Activated T-cell treated with anti-CD3 and anti-CD28 coated beads for 4 hours (primary cell): Measurements from ENCODE around the gene IVD.
"Not testable (repeated sequence)": the region's sequence is repeated elsewhere in the genome, so short reads cannot be mapped to it uniquely, and the experiment has no call there.

ENCODE experiments used
- DNase-seq: peaks from one replicate; pipeline ENCODE4 v3.0.0-alpha.2; 2020

The IVD gene

DNA sequence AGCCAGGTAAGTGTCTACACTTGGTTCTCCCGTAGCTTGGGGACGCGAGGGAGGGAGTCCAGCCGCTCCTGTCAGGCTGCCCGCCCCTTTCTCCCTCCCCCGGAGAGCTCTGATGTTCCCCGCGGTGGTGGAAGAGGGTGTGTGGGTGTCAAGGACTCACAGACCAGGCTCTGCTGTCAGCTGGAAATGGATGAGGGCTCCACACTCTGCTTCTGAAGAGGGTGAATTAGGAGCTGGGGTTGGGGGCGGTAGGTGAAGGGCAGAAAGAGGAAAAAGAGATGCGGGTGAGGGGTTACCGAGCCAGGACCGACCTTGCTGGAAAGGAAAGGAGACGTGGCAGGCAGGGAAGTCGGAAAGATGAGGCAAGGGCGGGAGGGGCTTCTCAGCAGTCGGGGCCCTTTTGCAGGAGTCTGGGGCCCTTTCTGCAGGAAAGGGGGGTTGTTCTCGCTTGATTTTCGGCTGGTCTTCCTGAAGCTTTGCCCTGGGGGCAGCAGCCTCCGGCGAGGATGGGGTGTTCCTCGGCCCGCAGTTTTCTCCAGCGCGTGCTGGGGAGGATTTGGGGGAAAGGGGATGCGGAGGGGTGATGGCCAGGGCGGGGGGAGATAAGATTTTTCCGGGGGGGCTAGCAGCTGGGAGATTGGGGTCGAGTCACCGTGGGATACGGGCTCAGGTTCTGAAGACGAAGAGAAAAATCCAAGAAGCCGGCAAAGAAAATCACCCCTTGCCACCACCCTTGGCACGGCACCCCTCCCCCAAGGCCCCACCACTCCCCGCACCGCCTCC, 34.6 kb downstream of the IVD start:
- DNase-seq, result no peak

DNA sequence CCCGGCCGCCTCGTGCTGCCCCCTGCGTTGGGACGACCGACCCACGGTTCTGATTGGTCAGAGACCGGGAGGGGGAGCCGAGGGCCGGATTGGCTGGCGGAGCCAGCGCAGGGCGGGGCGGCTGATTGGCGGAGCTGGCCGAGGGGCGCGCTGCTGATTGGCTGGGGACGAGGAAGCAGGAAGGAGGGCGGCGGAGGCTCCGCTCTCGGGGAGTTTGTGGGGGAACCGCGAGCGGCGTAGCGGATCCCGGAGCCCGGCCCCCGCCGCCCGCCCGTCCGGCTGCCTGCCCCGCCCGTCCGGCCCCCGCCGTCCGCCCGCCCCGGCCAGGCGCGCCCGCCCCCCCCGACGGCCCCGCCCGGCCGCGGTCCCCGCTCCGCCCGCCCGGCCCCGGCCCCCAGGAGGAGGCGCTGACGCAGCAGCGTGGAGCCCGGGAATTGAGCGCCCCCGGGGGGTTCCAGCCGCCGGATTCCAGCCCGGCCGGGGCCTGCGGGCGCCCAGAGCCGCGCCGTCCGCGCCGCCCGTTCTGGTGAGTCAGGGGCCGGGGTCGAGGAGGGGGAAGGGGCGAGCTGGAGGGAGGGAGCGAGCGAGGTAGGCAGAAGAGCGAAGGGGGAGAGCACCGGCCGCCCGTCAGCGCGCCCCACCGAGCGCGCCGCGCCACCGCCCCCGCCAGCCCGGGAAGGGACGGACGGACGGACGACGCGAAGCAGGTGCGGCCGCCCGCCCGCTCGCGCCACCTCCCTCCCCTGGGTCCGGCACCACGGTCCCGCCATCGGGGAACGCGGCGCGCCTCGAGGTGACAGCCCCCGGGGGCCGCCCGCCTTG, 35.4 kb downstream of the IVD start, which contains the start of gene BAHD1:
Gene BAHD1, plus strand, starts transcription at position 211 of the 822 bp plus-strand sequence. CDS start 17,512 bp downstream, outside the sequence.
- DNase-seq, result peak; percentile 92

DNA sequence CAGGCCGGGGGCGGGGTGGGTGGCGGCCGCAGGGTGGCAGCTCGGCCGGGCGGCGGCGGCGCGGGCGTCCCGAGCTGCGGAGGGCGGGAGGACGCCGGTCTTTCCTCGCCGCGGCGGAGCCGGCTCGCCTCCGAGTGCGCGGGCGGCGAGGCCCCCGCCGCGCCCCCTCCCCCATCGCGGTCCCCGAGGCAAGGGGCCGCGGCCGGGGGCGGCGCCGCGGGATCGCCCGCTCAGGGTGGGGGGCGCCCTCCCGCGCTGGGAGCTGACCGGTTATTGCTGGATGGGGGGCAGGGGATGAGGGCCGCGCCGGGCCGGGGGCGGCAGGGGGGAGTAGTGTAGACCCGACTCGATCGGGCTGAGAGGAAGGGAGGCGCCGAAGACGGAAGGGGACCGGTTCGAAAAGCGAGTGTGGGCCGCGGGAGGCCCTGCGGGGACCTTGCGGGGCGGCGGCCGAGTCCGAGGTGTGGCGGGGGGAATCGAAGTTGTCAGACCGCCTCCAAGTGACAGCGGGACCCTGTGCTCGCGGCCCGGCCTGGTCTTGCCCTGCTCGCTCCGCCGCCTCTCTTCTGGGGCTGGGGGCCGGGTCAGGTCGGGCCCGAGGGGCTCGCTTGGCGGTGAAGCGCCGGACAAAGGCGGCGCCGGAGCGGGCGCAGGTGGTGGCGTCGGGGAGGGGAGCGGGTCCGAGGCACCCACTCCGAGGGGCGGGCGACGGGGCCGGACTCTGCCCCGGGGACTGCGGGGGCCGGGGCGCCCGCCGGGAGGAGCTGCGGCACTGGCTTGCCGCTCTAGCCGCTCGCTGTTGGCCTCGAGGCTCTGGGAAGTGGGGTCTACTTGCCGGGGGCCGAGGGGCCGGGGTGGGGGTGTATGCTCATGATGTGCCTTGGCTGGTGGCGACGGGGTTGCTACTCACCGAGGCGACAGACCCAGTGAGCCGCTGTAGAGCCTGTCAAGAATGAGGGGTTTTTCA, 36.3 kb downstream of the IVD start:
- no peak for DNase-seq

DNA sequence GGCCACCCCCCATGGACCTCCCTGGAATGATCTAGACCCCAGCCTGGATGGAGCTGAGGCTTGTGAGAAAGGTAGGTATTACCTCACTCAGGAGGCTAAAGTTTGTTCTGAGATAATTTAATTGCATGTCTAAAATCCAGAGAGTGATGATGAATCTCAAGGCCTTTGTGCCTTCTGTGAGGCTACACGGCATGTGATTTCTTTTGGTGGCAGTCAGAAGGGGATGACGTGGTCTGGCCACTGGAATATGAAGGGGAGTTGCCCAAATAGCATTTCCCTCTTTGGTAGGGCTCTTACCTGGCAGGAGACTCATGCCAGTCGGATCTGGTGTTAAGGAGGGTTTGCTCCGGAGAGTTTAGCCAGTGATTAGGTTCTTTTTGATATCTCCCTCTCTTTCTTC, 37.7 kb downstream of the IVD start:
- DNase-seq, result no peak

DNA sequence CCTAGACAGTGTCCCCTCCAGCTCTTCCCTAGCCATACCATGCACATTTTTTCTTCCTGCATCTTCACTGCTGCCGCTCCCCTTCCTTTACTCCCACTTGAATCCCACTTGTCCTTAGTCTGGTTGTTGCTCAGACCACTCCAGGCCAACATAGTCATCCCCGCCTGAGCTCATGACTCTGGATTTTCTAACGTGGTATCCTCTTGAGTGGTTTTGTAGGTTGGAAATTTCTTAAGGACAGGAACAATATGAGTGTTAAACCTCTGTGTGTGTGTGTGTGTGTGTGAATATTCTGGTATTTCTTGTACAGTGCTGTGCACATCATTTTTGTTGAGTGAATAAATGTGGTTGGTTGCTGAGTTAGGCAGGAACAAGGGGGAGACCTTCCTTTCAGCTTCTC, 38.3 kb downstream of the IVD start:
- no peak for DNase-seq

- no peak for DNase-seq
Measured at GRCh38 chr15:40444736-40445135, 39.1 kb downstream of the IVD start.

DNA sequence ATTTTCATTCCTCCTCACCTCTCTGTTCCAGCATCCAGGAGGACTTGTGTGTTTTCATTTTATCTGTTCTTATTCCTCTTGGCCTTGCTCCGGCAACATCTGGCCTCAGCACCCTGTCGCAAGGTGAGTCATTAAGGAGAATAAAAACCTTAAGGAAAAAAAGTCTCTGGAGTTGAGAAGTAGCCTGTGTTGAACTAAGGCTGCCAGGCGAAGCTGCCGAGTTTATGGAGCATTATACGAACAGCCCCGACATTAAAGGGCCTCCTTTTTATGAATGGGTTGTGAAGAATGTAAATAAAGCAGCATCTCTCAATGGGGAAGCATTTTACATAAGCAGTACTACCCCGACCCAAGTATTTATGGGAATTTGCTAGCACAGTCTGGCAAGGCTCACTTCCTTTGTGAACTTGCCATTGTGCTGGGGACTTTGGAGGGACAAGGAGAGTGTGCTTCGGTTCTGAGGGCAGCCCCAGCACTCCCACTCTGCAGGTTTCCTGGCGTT, 39.9 kb downstream of the IVD start:
- DNase-seq, result no peak

- no peak for DNase-seq
Measured at GRCh38 chr15:40446144-40446543, 40.5 kb downstream of the IVD start.

- no peak for DNase-seq
Measured at GRCh38 chr15:40448354-40448753, 42.8 kb downstream of the IVD start.

- DNase-seq, result no peak
Measured at GRCh38 chr15:40449275-40449674, 43.7 kb downstream of the IVD start.

GRCh38 chr15:40450047-40450446, 44.5 kb downstream of the IVD start:
- DNase-seq, result no peak

GRCh38 chr15:40451527-40452158, 46.0 kb downstream of the IVD start:
- DNase-seq, result no peak

GRCh38 chr15:40452296-40453090, 46.9 kb downstream of the IVD start:
- DNase-seq, result no peak

- DNase-seq, result not testable (repeated sequence)
Measured at GRCh38 chr15:40453941-40454340, 48.3 kb downstream of the IVD start.

GRCh38 chr15:40454904-40455391, 49.4 kb downstream of the IVD start:
- DNase-seq, result no peak

DNA sequence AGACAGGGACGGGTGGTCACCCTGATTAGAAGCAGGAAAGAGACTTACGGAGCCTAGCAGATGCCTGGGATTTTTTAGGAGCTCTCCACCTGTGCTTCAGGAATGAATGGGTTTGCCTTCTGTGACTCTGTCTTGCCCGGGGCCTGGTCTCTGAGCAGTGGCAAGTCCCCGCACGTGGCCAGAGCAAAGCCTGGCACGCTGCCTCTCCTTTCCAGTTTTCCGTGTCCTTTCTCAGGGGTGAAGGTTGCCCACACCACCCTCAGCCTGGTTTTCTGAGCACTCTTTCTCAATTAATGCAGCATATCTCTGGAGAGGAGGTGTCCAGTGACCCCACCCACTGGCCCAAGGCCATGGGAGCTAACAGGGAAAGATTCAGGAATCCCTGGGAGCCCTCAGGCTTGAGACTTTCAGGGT, 50.7 kb downstream of the IVD start:
- no peak for DNase-seq

GRCh38 chr15:40456738-40457137, 51.1 kb downstream of the IVD start:
- DNase-seq, result no peak

DNA sequence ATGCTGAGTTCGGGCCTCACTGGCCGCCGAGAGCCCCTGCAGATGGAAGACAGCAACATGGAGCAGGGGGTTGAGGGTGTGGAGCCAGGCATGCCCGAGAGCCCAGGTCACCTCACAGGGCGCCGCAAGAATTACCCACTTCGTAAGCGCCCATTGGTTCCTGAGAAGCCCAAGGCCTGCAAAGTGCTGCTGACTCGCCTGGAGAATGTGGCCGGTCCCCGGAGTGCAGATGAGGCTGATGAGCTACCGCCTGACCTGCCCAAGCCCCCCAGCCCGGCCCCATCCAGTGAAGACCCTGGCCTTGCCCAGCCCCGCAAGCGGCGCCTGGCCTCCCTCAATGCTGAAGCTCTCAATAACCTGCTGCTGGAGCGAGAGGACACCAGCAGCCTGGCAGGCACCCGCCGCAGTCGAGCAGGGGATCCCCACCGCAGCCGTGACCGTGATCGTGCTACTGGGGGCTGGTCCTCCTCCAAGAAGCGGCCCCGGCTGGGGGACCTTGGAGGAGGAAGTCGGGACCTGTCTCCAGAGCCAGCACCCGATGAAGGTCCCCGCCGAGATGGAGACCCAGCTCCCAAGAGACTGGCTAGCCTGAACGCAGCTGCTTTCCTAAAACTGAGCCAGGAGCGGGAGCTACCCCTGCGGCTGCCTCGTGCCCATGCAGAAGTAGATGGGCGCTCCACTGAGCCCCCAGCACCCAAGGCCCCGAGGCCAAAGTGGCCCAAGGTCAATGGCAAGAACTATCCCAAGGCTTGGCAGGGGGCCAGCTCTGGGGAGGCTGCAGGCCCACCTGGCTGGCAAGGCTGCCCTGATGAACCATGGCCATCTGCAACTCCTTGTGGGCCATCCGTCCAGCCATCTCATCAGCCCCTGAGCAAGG, 53.1 kb downstream of the IVD start:
- DNase-seq, result no peak

GRCh38 chr15:40459391-40460015, 53.9 kb downstream of the IVD start:
- DNase-seq, result no peak

GRCh38 chr15:40460404-40460803, 54.8 kb downstream of the IVD start:
- no peak for DNase-seq
